HG03565 (cell line): ENCODE results near the gene KIR3DL3.
"Not testable (repeated sequence)": the region's sequence is repeated elsewhere in the genome, so short reads cannot be mapped to it uniquely, and the experiment has no call there.

ENCODE experiments used
- ATAC-seq: cut with Tn5 transposase; IDR thresholded peaks from one replicate; pipeline ENCODE4 v1.9.1; 2021; ENCODE audit warnings: mild to moderate bottlenecking, moderate library complexity; ENCODE audit not compliant: unreplicated experiment

The KIR3DL3 gene

DNA sequence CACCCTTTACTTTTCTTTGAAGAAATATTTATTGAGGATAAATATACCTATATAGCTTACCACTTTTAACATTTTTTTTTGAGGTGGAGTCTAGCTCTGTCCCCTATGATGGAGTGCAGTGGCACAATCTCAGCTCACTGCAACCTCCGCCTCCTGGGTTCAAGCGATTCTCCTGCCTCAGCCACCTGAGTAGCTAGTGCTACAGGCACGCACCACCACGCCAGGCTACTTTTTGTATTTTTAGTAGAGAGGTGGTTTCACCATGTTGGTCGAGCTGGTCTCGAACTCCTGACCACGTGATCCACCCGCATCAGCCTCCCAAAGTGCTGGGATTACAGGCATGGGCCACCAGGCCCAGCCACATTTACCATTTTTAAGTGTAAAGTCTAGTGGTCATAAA is 51.6 kb downstream of the KIR3DL3 start:
- ATAC-seq, result not testable (repeated sequence)

DNA sequence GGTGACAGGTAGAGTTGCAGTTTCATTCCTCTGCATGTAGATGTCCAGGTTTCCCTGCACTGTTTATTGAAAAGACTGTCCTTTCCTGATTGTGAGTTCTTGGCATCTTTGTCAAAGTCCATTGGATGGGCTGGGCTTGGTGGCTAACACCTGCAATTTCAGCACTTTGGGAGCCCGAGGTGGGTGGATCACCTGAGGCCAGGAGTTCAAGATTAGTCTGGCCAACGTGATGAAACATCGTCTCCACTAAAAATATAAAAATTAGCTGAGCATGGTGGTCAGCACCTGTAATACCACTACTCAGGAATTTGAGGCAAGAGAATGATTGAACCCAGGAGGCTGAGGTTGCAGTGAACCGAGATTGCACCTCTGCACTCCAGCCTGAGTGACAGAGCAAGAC is 53.6 kb downstream of the KIR3DL3 start:
- ATAC-seq, result not testable (repeated sequence)

- ATAC-seq, result not testable (repeated sequence)
Observed at GRCh38 chr19:54778896-54779295, 54.7 kb downstream of the KIR3DL3 start.

GRCh38 chr19:54782916-54783315 is 58.7 kb downstream of the KIR3DL3 start:
- not testable (repeated sequence) for ATAC-seq
